WTC11 (cell line): ENCODE results near the gene LMLN. TPM values are rescaled to one million over a fixed set of nuclear protein-coding genes. Genes with fewer than 3 reads are reported as not detected.

ENCODE experiments used
- ATAC-seq: fragments of 200-7000 bp; cut with Tn5 transposase; 2 replicates; pipeline ENCODE4 v1.10.0; 2021; ENCODE audit warnings: mild to moderate bottlenecking, moderate library complexity
- CTCF ChIA-PET: fragments of 300-600 bp; sonication (Branson Sonifier 250); formaldehyde crosslinking; loops from one replicate; lab custom pipeline; 2021; ENCODE audit warnings: antibody characterized with exemption; lab: Charles Lee
- POLR2A ChIA-PET: fragments of 350-600 bp; sonication (Branson Sonifier 250); formaldehyde crosslinking; loops from one replicate; lab custom pipeline; 2021; ENCODE audit warnings: antibody characterized with exemption; lab: Charles Lee
- DNase-seq: peaks from one replicate; pipeline ENCODE4 v3.0.0; 2021; ENCODE audit warnings: low spot score
- H3K27ac Mint-ChIP-seq: 2 replicates; pipeline ENCODE4 v1.8.0; 2021; ENCODE audit warnings: mixed read lengths
- H3K27me3 Mint-ChIP-seq: 2 replicates; pipeline ENCODE4 v1.8.0; 2021; ENCODE audit warnings: low read depth, mild to moderate bottlenecking, moderate library complexity, mixed read lengths
- H3K36me3 Mint-ChIP-seq: 2 replicates; pipeline ENCODE4 v1.8.0; 2021; ENCODE audit warnings: mixed read lengths
- H3K4me1 Mint-ChIP-seq: 2 replicates; pipeline ENCODE4 v1.8.0; 2022; ENCODE audit warnings: mixed read lengths
- H3K4me3 Mint-ChIP-seq: 2 replicates; pipeline ENCODE4 v1.8.0; 2021; ENCODE audit warnings: mild to moderate bottlenecking, moderate library complexity, mixed read lengths
- H3K9me3 Mint-ChIP-seq: 2 replicates; pipeline ENCODE4 v1.8.0; 2021; ENCODE audit warnings: mixed read lengths
- ARID4B ChIP-seq: sonication (generic); formaldehyde crosslinking; IDR thresholded peaks from 2 replicates; pipeline ENCODE4 v1.8.0; 2023; ENCODE audit warnings: missing genetic modification reagents, mild to moderate bottlenecking, borderline replicate concordance
- ATF3 ChIP-seq: sonication (generic); formaldehyde crosslinking; conservative IDR thresholded peaks from 2 replicates; pipeline ENCODE4 v1.8.1; 2022; ENCODE audit warnings: mild to moderate bottlenecking, missing genetic modification reagents
- JUN ChIP-seq: sonication (generic); formaldehyde crosslinking; IDR thresholded peaks from 2 replicates; pipeline ENCODE4 v1.8.0; 2023; ENCODE audit warnings: mild to moderate bottlenecking, missing genetic modification reagents
- NFE2L1 ChIP-seq: sonication (generic); formaldehyde crosslinking; IDR thresholded peaks from 2 replicates; pipeline ENCODE4 v1.8.1; 2023; ENCODE audit warnings: missing genetic modification reagents
- SMAD3 ChIP-seq: sonication (generic); formaldehyde crosslinking; IDR thresholded peaks from 2 replicates; pipeline ENCODE4 v1.8.0; 2022; ENCODE audit warnings: missing genetic modification reagents, mild to moderate bottlenecking, borderline replicate concordance
- SMAD4 ChIP-seq: sonication (generic); formaldehyde crosslinking; IDR thresholded peaks from 2 replicates; pipeline ENCODE4 v1.8.0; 2022; ENCODE audit warnings: mild to moderate bottlenecking, missing genetic modification reagents
- SP1 ChIP-seq: sonication (generic); formaldehyde crosslinking; conservative IDR thresholded peaks from 2 replicates; pipeline ENCODE4 v1.8.1; 2022; ENCODE audit warnings: missing genetic modification reagents
- TEAD1 ChIP-seq: sonication (generic); formaldehyde crosslinking; IDR thresholded peaks from 2 replicates; pipeline ENCODE4 v1.8.0; 2022; ENCODE audit warnings: mild to moderate bottlenecking, missing genetic modification reagents
- ZNF219 ChIP-seq: sonication (generic); formaldehyde crosslinking; IDR thresholded peaks from 2 replicates; pipeline ENCODE4 v1.8.0; 2023; ENCODE audit warnings: missing genetic modification reagents, mild to moderate bottlenecking, borderline replicate concordance
- total RNA-seq: library from RNA; stranded (reverse); gene quantifications from 3 replicates; pipeline ENCODE4 v1.2.3, GENCODE V29; 2021
- TF ChIP-seq, protein P1 (sequence below): sonication (generic); formaldehyde crosslinking; IDR thresholded peaks from 2 replicates; pipeline ENCODE4 v1.8.0; 2022; ENCODE audit warnings: mild to moderate bottlenecking, missing genetic modification reagents
- TF ChIP-seq, protein P2 (sequence below): fragments of 250-450 bp; sonication (Bioruptor Pico); IDR thresholded peaks from 2 replicates; pipeline ENCODE4 v1.9.0; 2021; ENCODE audit warnings: mild to moderate bottlenecking, borderline replicate concordance
- TF ChIP-seq, protein P3 (sequence below): fragments of 250-450 bp; sonication (Bioruptor Pico); IDR thresholded peaks from 2 replicates; pipeline ENCODE4 v1.9.0; 2021; ENCODE audit warnings: mild to moderate bottlenecking

Gene LMLN
- total RNA-seq, 1 experiment from 2014 or later, result 5.2 TPM

DNA sequence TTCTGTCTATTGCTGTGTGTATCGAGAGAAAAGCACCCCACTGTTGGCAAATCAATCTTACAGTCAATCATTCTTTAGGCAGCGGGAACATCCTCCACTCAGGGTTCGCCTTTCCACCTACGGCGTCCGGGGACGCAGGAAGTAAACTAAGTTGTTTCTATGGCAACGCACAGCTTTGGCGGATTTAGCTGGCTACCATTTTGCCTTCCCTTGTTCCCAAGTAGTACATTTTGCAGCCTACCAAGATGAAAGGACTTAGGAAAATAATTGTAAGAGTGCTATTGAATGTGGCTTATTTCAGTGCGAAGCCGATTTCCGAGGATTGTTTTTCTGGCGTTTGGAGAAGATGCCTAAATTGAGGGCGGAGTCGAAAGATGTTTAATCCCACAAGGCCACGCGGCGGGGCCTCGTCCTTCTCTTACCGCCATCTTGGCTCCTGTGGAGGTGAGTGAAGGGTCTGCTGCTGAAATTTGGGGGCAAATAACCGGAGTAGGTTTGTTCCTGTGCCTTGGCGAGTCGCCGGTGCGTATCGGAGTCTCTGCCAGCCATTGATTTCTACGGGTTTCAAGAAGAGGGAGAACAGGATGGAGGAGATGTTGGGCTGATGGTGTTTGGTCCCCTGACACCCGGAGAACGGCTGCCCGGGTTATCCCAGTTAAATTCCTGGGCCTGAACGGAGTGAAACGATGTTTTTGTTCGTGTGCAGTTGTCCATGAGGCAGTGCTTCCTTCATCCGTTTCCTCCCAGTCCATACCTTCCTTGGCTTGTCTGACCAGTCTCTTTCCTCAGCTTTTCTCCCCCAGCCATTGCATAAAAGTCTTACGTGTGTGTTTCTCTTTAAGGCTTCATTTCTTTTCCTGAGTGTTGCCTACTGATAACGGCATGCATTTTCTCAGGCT is 10.0 kb upstream of the LMLN start, which contains the start of gene RPL35A:
Gene RPL35A (plus strand): TSS at position 413 of the 899 bp plus-strand sequence. CDS start 778 bp downstream, outside the sequence.
- H3K4me3 Mint-ChIP-seq, result peak within 1 kb of the TSS; percentile 97
- TF ChIP-seq, protein P1, sequence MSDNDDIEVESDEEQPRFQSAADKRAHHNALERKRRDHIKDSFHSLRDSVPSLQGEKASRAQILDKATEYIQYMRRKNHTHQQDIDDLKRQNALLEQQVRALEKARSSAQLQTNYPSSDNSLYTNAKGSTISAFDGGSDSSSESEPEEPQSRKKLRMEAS (CRISPR knock-in tag), result 0 out of 2 replicates have a peak, but pooled peaks have one; percentile 46
- TF ChIP-seq, protein P2, sequence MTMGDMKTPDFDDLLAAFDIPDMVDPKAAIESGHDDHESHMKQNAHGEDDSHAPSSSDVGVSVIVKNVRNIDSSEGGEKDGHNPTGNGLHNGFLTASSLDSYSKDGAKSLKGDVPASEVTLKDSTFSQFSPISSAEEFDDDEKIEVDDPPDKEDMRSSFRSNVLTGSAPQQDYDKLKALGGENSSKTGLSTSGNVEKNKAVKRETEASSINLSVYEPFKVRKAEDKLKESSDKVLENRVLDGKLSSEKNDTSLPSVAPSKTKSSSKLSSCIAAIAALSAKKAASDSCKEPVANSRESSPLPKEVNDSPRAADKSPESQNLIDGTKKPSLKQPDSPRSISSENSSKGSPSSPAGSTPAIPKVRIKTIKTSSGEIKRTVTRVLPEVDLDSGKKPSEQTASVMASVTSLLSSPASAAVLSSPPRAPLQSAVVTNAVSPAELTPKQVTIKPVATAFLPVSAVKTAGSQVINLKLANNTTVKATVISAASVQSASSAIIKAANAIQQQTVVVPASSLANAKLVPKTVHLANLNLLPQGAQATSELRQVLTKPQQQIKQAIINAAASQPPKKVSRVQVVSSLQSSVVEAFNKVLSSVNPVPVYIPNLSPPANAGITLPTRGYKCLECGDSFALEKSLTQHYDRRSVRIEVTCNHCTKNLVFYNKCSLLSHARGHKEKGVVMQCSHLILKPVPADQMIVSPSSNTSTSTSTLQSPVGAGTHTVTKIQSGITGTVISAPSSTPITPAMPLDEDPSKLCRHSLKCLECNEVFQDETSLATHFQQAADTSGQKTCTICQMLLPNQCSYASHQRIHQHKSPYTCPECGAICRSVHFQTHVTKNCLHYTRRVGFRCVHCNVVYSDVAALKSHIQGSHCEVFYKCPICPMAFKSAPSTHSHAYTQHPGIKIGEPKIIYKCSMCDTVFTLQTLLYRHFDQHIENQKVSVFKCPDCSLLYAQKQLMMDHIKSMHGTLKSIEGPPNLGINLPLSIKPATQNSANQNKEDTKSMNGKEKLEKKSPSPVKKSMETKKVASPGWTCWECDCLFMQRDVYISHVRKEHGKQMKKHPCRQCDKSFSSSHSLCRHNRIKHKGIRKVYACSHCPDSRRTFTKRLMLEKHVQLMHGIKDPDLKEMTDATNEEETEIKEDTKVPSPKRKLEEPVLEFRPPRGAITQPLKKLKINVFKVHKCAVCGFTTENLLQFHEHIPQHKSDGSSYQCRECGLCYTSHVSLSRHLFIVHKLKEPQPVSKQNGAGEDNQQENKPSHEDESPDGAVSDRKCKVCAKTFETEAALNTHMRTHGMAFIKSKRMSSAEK, result 0 out of 2 replicates have a peak, but pooled peaks have one; percentile 4
- no peak for TF ChIP-seq ZNF219 (CRISPR knock-in tag)
- 0 out of 2 replicates have a peak, but pooled peaks have one; percentile 35 for TF ChIP-seq SP1
- TF ChIP-seq TEAD1 (CRISPR knock-in tag), result 0 out of 2 replicates have a peak, but pooled peaks have one; percentile 34
- TF ChIP-seq ATF3 (CRISPR knock-in tag), result no peak
- TF ChIP-seq JUN (CRISPR knock-in tag), result peak; percentile 56; the same call in 1 of the 2 replicates
- TF ChIP-seq ARID4B (CRISPR knock-in tag), result 0 out of 2 replicates have a peak, but pooled peaks have one; percentile 51
- TF ChIP-seq, protein P3, sequence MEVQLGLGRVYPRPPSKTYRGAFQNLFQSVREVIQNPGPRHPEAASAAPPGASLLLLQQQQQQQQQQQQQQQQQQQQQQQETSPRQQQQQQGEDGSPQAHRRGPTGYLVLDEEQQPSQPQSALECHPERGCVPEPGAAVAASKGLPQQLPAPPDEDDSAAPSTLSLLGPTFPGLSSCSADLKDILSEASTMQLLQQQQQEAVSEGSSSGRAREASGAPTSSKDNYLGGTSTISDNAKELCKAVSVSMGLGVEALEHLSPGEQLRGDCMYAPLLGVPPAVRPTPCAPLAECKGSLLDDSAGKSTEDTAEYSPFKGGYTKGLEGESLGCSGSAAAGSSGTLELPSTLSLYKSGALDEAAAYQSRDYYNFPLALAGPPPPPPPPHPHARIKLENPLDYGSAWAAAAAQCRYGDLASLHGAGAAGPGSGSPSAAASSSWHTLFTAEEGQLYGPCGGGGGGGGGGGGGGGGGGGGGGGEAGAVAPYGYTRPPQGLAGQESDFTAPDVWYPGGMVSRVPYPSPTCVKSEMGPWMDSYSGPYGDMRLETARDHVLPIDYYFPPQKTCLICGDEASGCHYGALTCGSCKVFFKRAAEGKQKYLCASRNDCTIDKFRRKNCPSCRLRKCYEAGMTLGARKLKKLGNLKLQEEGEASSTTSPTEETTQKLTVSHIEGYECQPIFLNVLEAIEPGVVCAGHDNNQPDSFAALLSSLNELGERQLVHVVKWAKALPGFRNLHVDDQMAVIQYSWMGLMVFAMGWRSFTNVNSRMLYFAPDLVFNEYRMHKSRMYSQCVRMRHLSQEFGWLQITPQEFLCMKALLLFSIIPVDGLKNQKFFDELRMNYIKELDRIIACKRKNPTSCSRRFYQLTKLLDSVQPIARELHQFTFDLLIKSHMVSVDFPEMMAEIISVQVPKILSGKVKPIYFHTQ (CRISPR knock-in tag), result peak; percentile 87; the same call in 1 of the 2 replicates
- TF ChIP-seq SMAD4 (CRISPR knock-in tag), result 0 out of 2 replicates have a peak, but pooled peaks have one; percentile 31
- no peak for TF ChIP-seq SMAD3 (CRISPR knock-in tag)
- 0 out of 2 replicates have a peak, but pooled peaks have one; percentile 42 for TF ChIP-seq NFE2L1 (CRISPR knock-in tag)
- no peaks in the 10 kb centered on the region for H3K27me3 Mint-ChIP-seq
- CTCF ChIA-PET, result interaction anchor here (1.6 to 2.7 kb wide), 2 partner anchors 24 to 44 kb away, joined by 3 to 9 read pairs; no protein-coding TSS in a partner anchor
- H3K27ac Mint-ChIP-seq, result peak within 1 kb of the TSS; percentile 100
- peaks cover 32% of the 10 kb centered on the region for H3K4me1 Mint-ChIP-seq
- H3K9me3 Mint-ChIP-seq, result no peaks in the 10 kb centered on the region
- POLR2A ChIA-PET, result no interaction called here
- ATAC-seq (peak; percentile 82), DNase-seq (peak; percentile 75)
- peaks cover 48% of the 10 kb centered on the region for H3K36me3 Mint-ChIP-seq
